ENCODE measurements around the gene S100A14. TPM values are rescaled to one million over a fixed set of nuclear protein-coding genes. Genes with fewer than 3 reads are reported as not detected.

The S100A14 gene
- total RNA-seq, 1 donor from 2014 or later: 323 TPM

- no peak for DNase-seq (ENCODE audit: extremely low spot score in 2 of 2)
- Histone ChIP-seq H3K4me1 (peaks cover 47% of the 10 kb centered on the region), H3K9me3 (no peaks in the 10 kb centered on the region), H3K4me3 (no peak overlapping the region), H3K27me3 (no peaks in the 10 kb centered on the region), H3K27ac (peak overlapping the region; percentile 96), H3K36me3 (no peaks in the 10 kb centered on the region)
- intact Hi-C loops (cut with DNase I): no loop called here
- TF ChIP-seq, protein P1, sequence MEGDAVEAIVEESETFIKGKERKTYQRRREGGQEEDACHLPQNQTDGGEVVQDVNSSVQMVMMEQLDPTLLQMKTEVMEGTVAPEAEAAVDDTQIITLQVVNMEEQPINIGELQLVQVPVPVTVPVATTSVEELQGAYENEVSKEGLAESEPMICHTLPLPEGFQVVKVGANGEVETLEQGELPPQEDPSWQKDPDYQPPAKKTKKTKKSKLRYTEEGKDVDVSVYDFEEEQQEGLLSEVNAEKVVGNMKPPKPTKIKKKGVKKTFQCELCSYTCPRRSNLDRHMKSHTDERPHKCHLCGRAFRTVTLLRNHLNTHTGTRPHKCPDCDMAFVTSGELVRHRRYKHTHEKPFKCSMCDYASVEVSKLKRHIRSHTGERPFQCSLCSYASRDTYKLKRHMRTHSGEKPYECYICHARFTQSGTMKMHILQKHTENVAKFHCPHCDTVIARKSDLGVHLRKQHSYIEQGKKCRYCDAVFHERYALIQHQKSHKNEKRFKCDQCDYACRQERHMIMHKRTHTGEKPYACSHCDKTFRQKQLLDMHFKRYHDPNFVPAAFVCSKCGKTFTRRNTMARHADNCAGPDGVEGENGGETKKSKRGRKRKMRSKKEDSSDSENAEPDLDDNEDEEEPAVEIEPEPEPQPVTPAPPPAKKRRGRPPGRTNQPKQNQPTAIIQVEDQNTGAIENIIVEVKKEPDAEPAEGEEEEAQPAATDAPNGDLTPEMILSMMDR (IDR thresholded peaks at IDR 0.05): peak in 1 of 3 experiments; percentile 63
- TF ChIP-seq POLR2A (IDR thresholded peaks at IDR 0.05) (no peak), POLR2AphosphoS5 (IDR thresholded peaks at IDR 0.05; ENCODE audit: insufficient read depth in 1 of 2, low read depth in 1 of 2) (peak in 1 of 2 donors; percentile 41)
Observed at GRCh38 chr1:153617663-153618062, 1.5 kb upstream of the S100A14 start.

GRCh38 chr1:153616917-153617311 lies 789 bp upstream of the S100A14 start:
- no peak overlapping the region for H3K4me3 ChIP-seq
- TF ChIP-seq POLR2A (IDR thresholded peaks at IDR 0.05) (no peak), POLR2AphosphoS5 (IDR thresholded peaks at IDR 0.05; ENCODE audit: insufficient read depth in 1 of 2, low read depth in 1 of 2) (no peak)
- TF ChIP-seq, protein P1 (IDR thresholded peaks at IDR 0.05): no peak
- peak overlapping the region; percentile 96 for H3K27ac ChIP-seq

DNA sequence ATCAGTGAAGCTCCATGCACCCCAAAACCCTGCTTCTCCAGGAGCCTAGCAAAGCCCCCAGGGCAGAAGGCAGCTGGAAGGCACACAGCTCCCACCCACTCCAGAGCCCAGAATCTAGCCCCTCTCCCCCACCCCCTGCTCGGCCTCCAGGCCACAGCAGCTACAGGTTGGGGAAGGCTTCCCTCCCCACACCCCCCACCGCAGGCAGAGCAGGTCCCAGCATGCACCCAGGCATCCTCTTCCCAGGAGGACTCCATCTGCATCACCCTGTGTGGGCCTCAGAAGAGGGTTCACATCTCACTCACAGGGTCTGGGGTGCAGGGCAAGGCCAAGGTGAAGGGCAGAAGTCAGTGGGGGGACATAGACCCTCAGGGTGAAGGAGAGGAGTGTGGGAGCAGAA lies 719 bp downstream of the S100A14 start:
- intact Hi-C loops (cut with DNase I): no loop called here
- Histone ChIP-seq H3K27ac (peak overlapping the region; percentile 96), H3K36me3 (no peaks in the 10 kb centered on the region), H3K27me3 (no peaks in the 10 kb centered on the region), H3K4me3 (peak overlapping the region in 1 of 2 donors; percentile 40), H3K4me1 (peaks cover 58% of the 10 kb centered on the region), H3K9me3 (no peaks in the 10 kb centered on the region)
- no peak for DNase-seq (ENCODE audit: extremely low spot score in 2 of 2)
- no peak for TF ChIP-seq POLR2A (IDR thresholded peaks at IDR 0.05)
- no peak for TF ChIP-seq POLR2AphosphoS5 (IDR thresholded peaks at IDR 0.05; ENCODE audit: insufficient read depth in 1 of 2, low read depth in 1 of 2)
- TF ChIP-seq, protein P1 (IDR thresholded peaks at IDR 0.05): no peak

More at GRCh38 chr1:153616917-153617311, 789 bp upstream of the S100A14 start:
- H3K9me3 ChIP-seq: no peaks in the 10 kb centered on the region
- peaks cover 47% of the 10 kb centered on the region for H3K4me1 ChIP-seq
- intact Hi-C loops (cut with DNase I): no loop called here
- H3K27me3 ChIP-seq: no peaks in the 10 kb centered on the region
- DNase-seq (ENCODE audit: extremely low spot score in 2 of 2): no peak
- no peaks in the 10 kb centered on the region for H3K36me3 ChIP-seq

DNA sequence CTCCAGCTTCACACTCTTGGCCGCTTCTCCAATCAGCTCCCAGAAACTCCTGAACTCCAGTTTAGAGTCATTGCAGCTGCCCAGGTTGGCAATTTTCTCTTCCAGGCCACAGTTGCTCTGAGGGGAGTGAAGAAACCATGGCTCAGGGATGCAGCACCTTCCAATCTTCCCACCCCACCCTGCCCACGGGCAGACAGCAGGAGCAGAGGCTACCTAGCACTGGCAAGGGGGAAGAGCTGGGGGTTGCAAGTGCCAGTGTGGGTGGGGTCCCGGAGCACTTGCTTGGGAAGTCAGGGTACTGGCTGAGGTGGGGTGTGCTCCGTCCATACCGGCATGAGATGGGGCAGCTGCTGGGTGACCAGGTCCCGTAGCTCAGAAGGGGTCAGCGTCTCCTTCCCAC lies 1.2 kb downstream of the S100A14 start:
- TF ChIP-seq, protein P1 (IDR thresholded peaks at IDR 0.05): no peak
- TF ChIP-seq POLR2A (IDR thresholded peaks at IDR 0.05) (no peak), POLR2AphosphoS5 (IDR thresholded peaks at IDR 0.05; ENCODE audit: insufficient read depth in 1 of 2, low read depth in 1 of 2) (no peak)
- DNase-seq (ENCODE audit: extremely low spot score in 2 of 2): no peak
- peak overlapping the region in 1 of 2 donors; percentile 40 for H3K4me3 ChIP-seq
- H3K4me1 ChIP-seq: peaks cover 63% of the 10 kb centered on the region
- H3K27ac ChIP-seq: peak overlapping the region; percentile 96
- no peaks in the 10 kb centered on the region for H3K36me3 ChIP-seq
- H3K9me3 ChIP-seq: no peaks in the 10 kb centered on the region
- intact Hi-C loops (cut with DNase I): loop anchor here (5.0 kb wide), 1 partner anchor 103 kb away; no protein-coding TSS in a partner anchor
- H3K27me3 ChIP-seq: no peaks in the 10 kb centered on the region

DNA sequence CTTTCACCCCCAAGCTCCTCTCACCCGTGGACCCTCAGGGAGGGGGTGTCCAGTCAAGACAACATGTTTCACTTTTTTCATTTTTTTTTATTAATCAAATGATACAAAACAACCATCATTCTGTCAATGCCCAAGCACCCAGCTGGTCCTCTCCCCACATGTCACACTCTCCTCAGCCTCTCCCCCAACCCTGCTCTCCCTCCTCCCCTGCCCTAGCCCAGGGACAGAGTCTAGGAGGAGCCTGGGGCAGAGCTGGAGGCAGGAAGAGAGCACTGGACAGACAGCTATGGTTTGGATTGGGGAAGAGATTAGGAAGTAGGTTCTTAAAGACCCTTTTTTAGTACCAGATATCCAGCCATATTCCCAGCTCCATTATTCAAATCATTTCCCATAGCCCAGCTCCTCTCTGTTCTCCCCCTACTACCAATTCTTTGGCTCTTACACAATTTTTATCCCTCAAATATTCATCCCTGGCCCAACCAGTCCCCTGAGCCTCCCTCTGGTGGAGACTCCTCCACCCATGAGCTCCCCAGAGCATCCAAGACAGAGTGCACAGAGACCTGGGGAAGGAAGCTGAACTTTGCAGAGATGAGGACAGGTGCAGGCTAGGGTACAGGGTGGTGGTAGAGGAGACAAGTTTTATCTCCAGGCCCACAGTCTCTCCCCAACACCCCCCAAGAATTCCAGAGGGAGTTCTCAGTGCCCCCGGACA lies 1.8 kb downstream of the S100A14 start:
- Histone ChIP-seq H3K27ac (peak overlapping the region; percentile 96), H3K4me1 (peaks cover 69% of the 10 kb centered on the region), H3K4me3 (peak overlapping the region in 1 of 2 donors; percentile 40)

More for the DNA sequence above, 1.8 kb downstream of the S100A14 start:
- H3K9me3 ChIP-seq: no peaks in the 10 kb centered on the region
- intact Hi-C loops (cut with DNase I): loop anchor here (5.0 kb wide), 1 partner anchor 102 kb away; no protein-coding TSS in a partner anchor
- no peak for DNase-seq (ENCODE audit: extremely low spot score in 2 of 2)
- TF ChIP-seq, protein P1 (IDR thresholded peaks at IDR 0.05): no peak
- TF ChIP-seq POLR2AphosphoS5 (IDR thresholded peaks at IDR 0.05; ENCODE audit: insufficient read depth in 1 of 2, low read depth in 1 of 2) (no peak), POLR2A (IDR thresholded peaks at IDR 0.05) (no peak)
- H3K27me3 ChIP-seq: no peaks in the 10 kb centered on the region
- no peaks in the 10 kb centered on the region for H3K36me3 ChIP-seq

Measured in vagina (tissue), 2 donors.